Endodermal cell (in vitro differentiated cells): Measurements from ENCODE around the gene RARRES1. TPM values are rescaled to one million over a fixed set of nuclear protein-coding genes. Genes with fewer than 3 reads are reported as not detected.

Experiments
- DNase-seq: peaks from one replicate; pipeline ENCODE4 v3.0.0-alpha.2; 2017
- H3K27ac ChIP-seq: 2 replicates; pipeline ENCODE4 v1.5.1; 2013; ENCODE audit warnings: mild to moderate bottlenecking, low read depth, low read length, moderate library complexity
- H3K27me3 ChIP-seq: 2 replicates; pipeline ENCODE4 v1.6.1; 2013; ENCODE audit warnings: mild to moderate bottlenecking, low read length, moderate library complexity; ENCODE audit not compliant: insufficient read depth, control insufficient read depth, poor library complexity, severe bottlenecking
- H3K36me3 ChIP-seq: 2 replicates; pipeline ENCODE4 v1.7.0; 2013; ENCODE audit warnings: mild to moderate bottlenecking, low read length, moderate library complexity; ENCODE audit not compliant: control insufficient read depth, insufficient read depth
- H3K4me1 ChIP-seq: one replicate; pipeline ENCODE4 v1.7.0; 2013; ENCODE audit warnings: low read length; ENCODE audit not compliant: control insufficient read depth, insufficient read depth
- H3K4me3 ChIP-seq: 2 replicates; pipeline ENCODE4 v1.5.1; 2013; ENCODE audit warnings: mild to moderate bottlenecking, low read length, moderate library complexity
- H3K9ac ChIP-seq: 2 replicates; pipeline ENCODE4 v1.6.1; 2013; ENCODE audit warnings: mild to moderate bottlenecking, low read length, moderate library complexity; ENCODE audit not compliant: poor library complexity, severe bottlenecking; ENCODE audit errors: extremely low read depth
- H3K9me3 ChIP-seq: 2 replicates; pipeline ENCODE4 v1.6.1; 2013; ENCODE audit warnings: mild to moderate bottlenecking, low read length, moderate library complexity; ENCODE audit not compliant: control insufficient read depth
- H3K27ac Mint-ChIP-seq: 2 replicates; pipeline ENCODE4 v1.8.0; 2020; ENCODE audit warnings: mixed read lengths
- H3K27me3 Mint-ChIP-seq: 2 replicates; pipeline ENCODE4 v1.8.0; 2021; ENCODE audit warnings: mild to moderate bottlenecking, mixed read lengths; ENCODE audit not compliant: insufficient read depth
- H3K36me3 Mint-ChIP-seq: 2 replicates; pipeline ENCODE4 v1.8.0; 2020; ENCODE audit warnings: low read depth, mixed read lengths
- H3K4me1 Mint-ChIP-seq: 2 replicates; pipeline ENCODE4 v1.8.0; 2020; ENCODE audit warnings: mixed read lengths
- H3K4me3 Mint-ChIP-seq: 2 replicates; pipeline ENCODE4 v1.8.0; 2020; ENCODE audit warnings: mild to moderate bottlenecking, moderate library complexity, mixed read lengths
- H3K9me3 Mint-ChIP-seq: 2 replicates; pipeline ENCODE4 v1.8.0; 2020; ENCODE audit warnings: mild to moderate bottlenecking, mixed read lengths
- CTCF ChIP-seq: fragments of 200-600 bp; sonication (generic); conservative IDR thresholded peaks from 2 replicates; pipeline ENCODE4 v1.5.0; 2021; ENCODE audit warnings: antibody characterized with exemption, mild to moderate bottlenecking
- WGBS, 2 experiments: methylation state at CpG; one replicate each; pipeline versions ENCODE4 v1.1.5 to v1.1.7; 2013; ENCODE audit warnings: missing lambda C conversion rate in 2 of 2, mixed read lengths in 1 of 2; ENCODE audit not compliant: insufficient coverage in 1 of 2, insufficient read length in 1 of 2; 5-methylcytosine and 5-hydroxymethylcytosine counted together
- total RNA-seq, 2 donors: library from RNA; stranded (reverse); fragmentation: NEBNext Ultra II Directional in 1 of 2; extraction: Animal tissue kit (Norgen Biotek cat#: 25700) in 1 of 2; gene quantifications; 2 replicates in 1 of 2; 3 replicates in 1 of 2; pipeline ENCODE4 v1.2.1, GENCODE V29; 2021

RARRES1 gene
- total RNA-seq, 2 donors from 2014 or later: 0.58 to 0.95 TPM

GRCh38 chr3:158738653-158739052, 6.4 kb upstream of the RARRES1 start:
- DNase-seq: no peak
- peaks cover 7% of the 10 kb centered on the region for H3K9me3 Mint-ChIP-seq
- H3K27me3 Mint-ChIP-seq: peaks cover 8% of the 10 kb centered on the region
- TF ChIP-seq CTCF: no peak
- no peaks in the 10 kb centered on the region for H3K4me1 Mint-ChIP-seq
- Histone ChIP-seq H3K9me3 (peaks cover 6% of the 10 kb centered on the region), H3K36me3 (no peaks in the 10 kb centered on the region), H3K4me1 (no peaks in the 10 kb centered on the region), H3K27ac (no peak overlapping the region), H3K9ac (no peak overlapping the region), H3K27me3 (peaks cover 7% of the 10 kb centered on the region), H3K4me3 (no peak overlapping the region)
- H3K4me3 Mint-ChIP-seq: no peak overlapping the region
- no peak overlapping the region for H3K27ac Mint-ChIP-seq
- H3K36me3 Mint-ChIP-seq: peaks cover 14% of the 10 kb centered on the region
- WGBS, 2 experiments: 88 to 96% methylated on average over 5 to 6 of the region's 6 CpGs

GRCh38 chr3:158737976-158738615, 5.8 kb upstream of the RARRES1 start:
- Mint-ChIP-seq H3K9me3 (peaks cover 7% of the 10 kb centered on the region), H3K27ac (no peak overlapping the region), H3K4me1 (no peaks in the 10 kb centered on the region), H3K36me3 (peaks cover 14% of the 10 kb centered on the region), H3K27me3 (peaks cover 12% of the 10 kb centered on the region), H3K4me3 (no peak overlapping the region)
- H3K27ac ChIP-seq: no peak overlapping the region
- peaks cover 12% of the 10 kb centered on the region for H3K27me3 ChIP-seq
- no peak for TF ChIP-seq CTCF
- no peak overlapping the region for H3K9ac ChIP-seq
- H3K9me3 ChIP-seq: peaks cover 6% of the 10 kb centered on the region
- no peaks in the 10 kb centered on the region for H3K4me1 ChIP-seq
- 87 to 93% methylated on average over 6 to 9 of the region's 9 CpGs for WGBS, 2 experiments
- no peaks in the 10 kb centered on the region for H3K36me3 ChIP-seq
- no peak for DNase-seq
- no peak overlapping the region for H3K4me3 ChIP-seq

GRCh38 chr3:158737410-158737809, 5.2 kb upstream of the RARRES1 start:
- Mint-ChIP-seq H3K27ac (no peak overlapping the region), H3K36me3 (peaks cover 14% of the 10 kb centered on the region), H3K4me1 (peaks cover 2% of the 10 kb centered on the region), H3K4me3 (no peak overlapping the region), H3K9me3 (peaks cover 7% of the 10 kb centered on the region), H3K27me3 (peaks cover 17% of the 10 kb centered on the region)
- Histone ChIP-seq H3K9me3 (peaks cover 6% of the 10 kb centered on the region), H3K36me3 (no peaks in the 10 kb centered on the region), H3K4me3 (no peak overlapping the region), H3K27ac (no peak overlapping the region), H3K27me3 (peaks cover 19% of the 10 kb centered on the region), H3K4me1 (no peaks in the 10 kb centered on the region), H3K9ac (no peak overlapping the region)
- WGBS, 2 experiments: 87 to 100% methylated on average over 2 of the region's 2 CpGs
- no peak for TF ChIP-seq CTCF
- no peak for DNase-seq
